GM23338 (cell line): ENCODE data around the gene SLC24A4.

Source experiments
- POLR2AphosphoS5 ChIP-seq: IDR thresholded peaks from 2 replicates; pipeline ENCODE4 v1.6.1; 2016; ENCODE audit warnings: antibody characterized with exemption, low read depth
- TF ChIP-seq, protein P1 (sequence below), 2 experiments: fragments of 200-600 bp in 1 of 2; sonication (generic) in 1 of 2; conservative IDR thresholded peaks; 2 replicates each; pipeline versions ENCODE4 v1.5.1 to v1.6.1; 2016 to 2017; ENCODE audit warnings: antibody characterized with exemption in 2 of 2, low read depth in 2 of 2, mild to moderate bottlenecking in 2 of 2, moderate library complexity in 1 of 2

DNA sequence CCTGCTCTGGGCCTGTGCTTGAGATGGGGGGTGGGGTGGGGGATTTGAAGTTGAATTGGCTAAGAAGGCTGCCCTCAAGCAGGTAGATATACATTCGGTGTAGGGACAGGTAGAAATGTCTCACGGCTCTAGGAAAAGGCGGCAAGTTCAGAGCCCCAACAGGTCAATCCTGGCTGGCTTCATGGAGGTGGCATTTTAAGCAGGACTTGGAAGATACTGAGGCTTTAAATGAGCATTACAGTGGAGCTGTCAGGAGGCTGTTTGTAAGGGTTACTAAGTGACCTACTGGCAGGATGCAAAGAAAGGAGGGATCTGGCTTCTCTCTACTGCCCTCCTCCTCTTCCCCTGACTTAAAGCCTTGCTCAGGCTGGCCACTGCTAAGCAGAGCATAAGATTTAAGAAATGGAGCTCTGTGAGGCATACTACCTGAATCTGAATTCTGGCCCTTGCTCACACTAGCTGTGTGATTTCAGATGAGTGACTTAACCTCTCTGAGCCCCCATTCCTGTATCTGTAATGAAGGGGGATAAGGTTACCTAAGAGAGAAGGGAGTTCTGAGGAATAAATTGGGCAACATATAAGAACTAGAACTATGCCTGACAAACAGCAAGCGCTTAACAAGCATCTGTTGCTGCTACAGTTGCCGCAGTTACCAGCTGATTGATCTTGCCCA, 61.6 kb downstream of the SLC24A4 start:
- TF ChIP-seq, protein P1, sequence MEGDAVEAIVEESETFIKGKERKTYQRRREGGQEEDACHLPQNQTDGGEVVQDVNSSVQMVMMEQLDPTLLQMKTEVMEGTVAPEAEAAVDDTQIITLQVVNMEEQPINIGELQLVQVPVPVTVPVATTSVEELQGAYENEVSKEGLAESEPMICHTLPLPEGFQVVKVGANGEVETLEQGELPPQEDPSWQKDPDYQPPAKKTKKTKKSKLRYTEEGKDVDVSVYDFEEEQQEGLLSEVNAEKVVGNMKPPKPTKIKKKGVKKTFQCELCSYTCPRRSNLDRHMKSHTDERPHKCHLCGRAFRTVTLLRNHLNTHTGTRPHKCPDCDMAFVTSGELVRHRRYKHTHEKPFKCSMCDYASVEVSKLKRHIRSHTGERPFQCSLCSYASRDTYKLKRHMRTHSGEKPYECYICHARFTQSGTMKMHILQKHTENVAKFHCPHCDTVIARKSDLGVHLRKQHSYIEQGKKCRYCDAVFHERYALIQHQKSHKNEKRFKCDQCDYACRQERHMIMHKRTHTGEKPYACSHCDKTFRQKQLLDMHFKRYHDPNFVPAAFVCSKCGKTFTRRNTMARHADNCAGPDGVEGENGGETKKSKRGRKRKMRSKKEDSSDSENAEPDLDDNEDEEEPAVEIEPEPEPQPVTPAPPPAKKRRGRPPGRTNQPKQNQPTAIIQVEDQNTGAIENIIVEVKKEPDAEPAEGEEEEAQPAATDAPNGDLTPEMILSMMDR (conservative IDR thresholded peaks at IDR 0.05; ENCODE audit: low read depth in 2 of 2): no peak
- TF ChIP-seq POLR2AphosphoS5: no peak
